GM12801 (cell line): ENCODE results near the gene MST1.

Source experiments
- CTCF ChIP-seq: IDR thresholded peaks from one replicate; pipeline ENCODE4 v1.5.1; 2011; ENCODE audit warnings: control low read depth; ENCODE audit not compliant: insufficient read length; ENCODE audit errors: extremely low read depth

The MST1 gene

GRCh38 chr3:49654176-49654825 lies 35.0 kb downstream of the MST1 start:
- TF ChIP-seq CTCF: no peak

- no peak for TF ChIP-seq CTCF
These were observed 35.7 kb downstream of the MST1 start for GRCh38 chr3:49653621-49654020.

- no peak for TF ChIP-seq CTCF
These were observed 36.3 kb downstream of the MST1 start for GRCh38 chr3:49652903-49653415.

- TF ChIP-seq CTCF: no peak
These were observed 36.9 kb downstream of the MST1 start for GRCh38 chr3:49652218-49652902.

- TF ChIP-seq CTCF: no peak
These were observed 38.6 kb downstream of the MST1 start for GRCh38 chr3:49650637-49651036.

GRCh38 chr3:49650177-49650576 lies 39.1 kb downstream of the MST1 start:
- TF ChIP-seq CTCF: no peak

GRCh38 chr3:49649576-49649975 lies 39.7 kb downstream of the MST1 start:
- TF ChIP-seq CTCF: no peak
